GM18519 (cell line): Measurements from ENCODE around the gene CLEC4M.

Experiments
- ATAC-seq: cut with Tn5 transposase; IDR thresholded peaks from one replicate; pipeline ENCODE4 v1.9.1; 2021; ENCODE audit warnings: mild to moderate bottlenecking, moderate library complexity; ENCODE audit not compliant: unreplicated experiment, low FRiP score

The CLEC4M gene, protein sequence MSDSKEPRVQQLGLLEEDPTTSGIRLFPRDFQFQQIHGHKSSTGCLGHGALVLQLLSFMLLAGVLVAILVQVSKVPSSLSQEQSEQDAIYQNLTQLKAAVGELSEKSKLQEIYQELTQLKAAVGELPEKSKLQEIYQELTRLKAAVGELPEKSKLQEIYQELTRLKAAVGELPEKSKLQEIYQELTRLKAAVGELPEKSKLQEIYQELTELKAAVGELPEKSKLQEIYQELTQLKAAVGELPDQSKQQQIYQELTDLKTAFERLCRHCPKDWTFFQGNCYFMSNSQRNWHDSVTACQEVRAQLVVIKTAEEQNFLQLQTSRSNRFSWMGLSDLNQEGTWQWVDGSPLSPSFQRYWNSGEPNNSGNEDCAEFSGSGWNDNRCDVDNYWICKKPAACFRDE

GRCh38 chr19:7762719-7763293 lies at the start of gene CLEC4M:
Gene CLEC4M (plus strand): TSS chr19:7763243. CDS start chr19:7763267, 24 bp downstream.
- no peak for ATAC-seq

DNA sequence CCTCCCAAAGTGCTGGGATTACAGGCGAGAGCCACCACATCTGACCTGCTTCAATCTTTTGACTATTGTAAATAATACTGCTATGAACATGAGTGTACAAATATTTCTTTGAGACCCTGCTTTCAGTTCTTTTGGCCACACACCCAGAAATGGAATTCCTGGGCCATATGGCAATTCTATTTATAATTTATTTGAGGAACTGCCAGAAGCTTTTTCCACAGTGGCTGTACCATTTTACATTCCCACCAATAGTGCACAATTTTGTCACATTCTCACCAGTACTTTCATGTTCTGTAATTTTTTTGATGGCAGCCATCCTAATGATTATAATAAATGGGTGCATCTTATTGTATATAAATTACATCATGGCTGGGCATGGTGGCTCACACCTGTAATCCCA lies 47.4 kb upstream of the CLEC4M start:
- ATAC-seq = no peak

- no peak for ATAC-seq
These were observed 46.3 kb upstream of the CLEC4M start for GRCh38 chr19:7716762-7717161.

DNA sequence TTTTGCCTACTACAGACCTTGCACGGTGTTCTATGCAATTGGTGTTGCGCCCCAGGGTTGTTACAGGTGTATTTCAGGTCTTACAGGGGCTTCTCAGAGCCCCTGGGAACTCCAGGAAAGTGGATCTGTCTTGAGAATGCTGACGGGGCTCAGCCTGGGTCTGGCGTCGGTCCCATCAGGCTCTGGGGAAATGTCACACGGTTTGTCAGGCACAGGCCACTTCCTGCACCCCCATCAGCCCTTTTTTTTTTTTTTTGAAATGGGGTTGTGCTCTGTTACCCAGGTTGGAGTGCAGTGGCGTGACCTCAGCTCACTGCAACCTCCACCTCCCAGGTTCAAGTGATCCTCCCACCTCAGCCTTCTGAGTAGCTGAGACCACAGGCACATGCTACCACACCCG lies 44.4 kb upstream of the CLEC4M start:
- ATAC-seq = no peak

- no peak for ATAC-seq
These were observed 42.7 kb upstream of the CLEC4M start for GRCh38 chr19:7720351-7720750.

DNA sequence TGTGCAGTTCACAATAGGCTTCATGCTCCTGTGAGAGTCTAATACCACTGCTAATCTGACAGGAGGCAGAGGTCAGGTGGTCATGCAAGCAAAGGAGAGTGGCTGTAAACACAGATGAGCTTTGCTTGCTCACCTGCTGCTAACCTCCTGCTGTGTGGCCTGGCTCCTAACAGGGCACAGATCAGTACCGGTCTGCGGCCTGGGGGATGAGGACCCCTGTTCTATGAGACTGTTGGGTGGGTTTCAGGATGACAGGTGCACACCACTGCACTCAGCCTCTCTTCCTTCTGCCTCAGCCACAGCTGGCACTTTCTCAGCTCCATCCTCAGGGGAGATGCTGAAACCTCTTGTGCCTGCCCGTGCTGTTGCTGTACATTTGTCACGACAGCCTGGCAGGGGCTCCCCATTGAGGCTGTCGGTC lies 40.8 kb upstream of the CLEC4M start:
- ATAC-seq = no peak

GRCh38 chr19:7725791-7726190 lies 37.3 kb upstream of the CLEC4M start:
- ATAC-seq = no peak

DNA sequence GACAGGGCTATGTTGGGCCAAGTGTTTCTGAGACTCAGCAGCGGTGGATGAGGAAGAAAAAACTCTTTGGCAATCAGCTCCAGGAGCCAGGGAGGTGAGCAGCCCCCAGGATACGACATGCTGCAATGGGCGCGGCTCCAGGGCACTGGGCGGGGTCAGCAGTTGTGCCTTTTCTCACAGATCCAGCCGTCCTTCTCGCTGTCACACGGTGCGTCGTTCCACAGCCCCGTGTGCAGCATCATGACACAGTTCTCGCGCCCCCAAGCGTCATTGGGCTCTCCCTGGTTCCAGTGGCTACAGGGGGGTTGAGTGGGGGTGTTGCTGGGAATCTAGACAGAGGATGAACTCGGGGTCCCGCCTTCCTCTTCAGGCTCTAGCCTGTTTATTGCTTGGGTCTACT lies 33.8 kb upstream of the CLEC4M start:
- no peak for ATAC-seq

- ATAC-seq = no peak
These were observed 33.2 kb upstream of the CLEC4M start for GRCh38 chr19:7729831-7730285.

DNA sequence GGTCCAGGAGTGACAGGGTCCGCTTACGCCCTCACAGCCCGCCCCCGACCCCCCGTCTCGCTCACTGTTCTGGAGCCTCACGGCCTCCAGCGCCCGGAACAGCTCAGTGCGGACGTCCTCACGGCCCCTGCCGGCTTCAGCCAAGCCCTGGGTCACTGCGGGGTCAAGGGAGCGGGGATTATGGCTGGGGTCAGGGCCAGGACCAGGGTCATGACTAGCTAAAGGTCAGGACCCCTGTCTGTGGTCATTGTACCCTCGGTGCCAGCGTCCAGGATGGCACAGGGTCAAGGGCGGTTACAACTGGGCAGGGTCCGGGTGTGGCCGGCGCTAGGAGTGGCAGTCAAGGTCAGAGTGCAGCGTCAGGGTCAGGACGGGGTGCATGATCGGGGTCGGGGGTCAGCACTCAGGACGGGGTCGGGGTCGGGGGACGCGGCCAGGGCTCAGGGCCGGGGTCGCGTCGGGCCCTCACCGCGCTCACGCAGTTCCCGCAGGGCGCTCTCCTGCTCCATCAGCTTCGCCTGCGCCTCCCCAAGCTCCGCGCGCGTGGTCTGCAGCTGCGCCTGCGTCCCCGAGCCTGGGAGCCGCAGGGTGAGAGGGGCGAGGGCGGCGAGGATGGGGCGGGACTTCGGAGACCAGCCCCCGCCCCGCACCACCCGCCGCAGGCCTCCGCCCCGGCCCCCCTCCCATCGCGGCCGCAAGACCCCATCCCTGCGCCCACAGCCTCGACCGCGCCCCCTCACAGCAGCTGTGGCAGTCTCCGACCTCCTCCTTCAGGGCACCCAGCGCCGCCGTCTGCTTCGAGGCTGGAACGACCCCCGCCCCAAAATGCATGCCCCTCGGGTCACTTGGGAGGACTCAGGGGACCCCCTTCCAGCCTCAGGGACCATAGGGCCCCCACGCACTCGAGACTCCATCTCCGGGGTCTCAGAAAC lies 32.5 kb upstream of the CLEC4M start:
- no peak for ATAC-seq

GRCh38 chr19:7731218-7731595 lies 31.8 kb upstream of the CLEC4M start:
- ATAC-seq = no peak

GRCh38 chr19:7731615-7732014 lies 31.4 kb upstream of the CLEC4M start:
- ATAC-seq = no peak

- no peak for ATAC-seq
These were observed 31.0 kb upstream of the CLEC4M start, which contains the start of gene CLEC4G for GRCh38 chr19:7732045-7732444. Gene CLEC4G (minus strand): TSS chr19:7732110. CDS start chr19:7732102, 8 bp downstream.

DNA sequence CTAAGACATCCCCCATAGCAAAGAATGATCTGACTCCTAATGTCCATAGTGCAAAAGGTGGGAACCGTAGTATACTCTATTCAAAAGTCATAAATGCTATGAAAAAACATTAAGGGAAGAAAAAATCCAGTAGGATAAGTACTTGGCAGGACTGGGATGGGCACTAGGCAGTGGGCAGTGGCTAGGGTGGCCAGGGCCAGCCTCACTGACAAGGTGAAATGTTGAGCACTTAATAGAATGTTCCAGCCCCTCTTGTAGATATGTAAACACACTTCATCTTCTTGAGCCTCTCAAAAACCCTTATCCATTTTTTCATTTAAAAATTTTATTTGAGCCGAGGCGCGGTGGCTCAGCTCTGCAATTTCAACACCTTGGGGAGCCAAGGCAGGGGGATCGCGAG lies 29.7 kb upstream of the CLEC4M start:
- no peak for ATAC-seq

DNA sequence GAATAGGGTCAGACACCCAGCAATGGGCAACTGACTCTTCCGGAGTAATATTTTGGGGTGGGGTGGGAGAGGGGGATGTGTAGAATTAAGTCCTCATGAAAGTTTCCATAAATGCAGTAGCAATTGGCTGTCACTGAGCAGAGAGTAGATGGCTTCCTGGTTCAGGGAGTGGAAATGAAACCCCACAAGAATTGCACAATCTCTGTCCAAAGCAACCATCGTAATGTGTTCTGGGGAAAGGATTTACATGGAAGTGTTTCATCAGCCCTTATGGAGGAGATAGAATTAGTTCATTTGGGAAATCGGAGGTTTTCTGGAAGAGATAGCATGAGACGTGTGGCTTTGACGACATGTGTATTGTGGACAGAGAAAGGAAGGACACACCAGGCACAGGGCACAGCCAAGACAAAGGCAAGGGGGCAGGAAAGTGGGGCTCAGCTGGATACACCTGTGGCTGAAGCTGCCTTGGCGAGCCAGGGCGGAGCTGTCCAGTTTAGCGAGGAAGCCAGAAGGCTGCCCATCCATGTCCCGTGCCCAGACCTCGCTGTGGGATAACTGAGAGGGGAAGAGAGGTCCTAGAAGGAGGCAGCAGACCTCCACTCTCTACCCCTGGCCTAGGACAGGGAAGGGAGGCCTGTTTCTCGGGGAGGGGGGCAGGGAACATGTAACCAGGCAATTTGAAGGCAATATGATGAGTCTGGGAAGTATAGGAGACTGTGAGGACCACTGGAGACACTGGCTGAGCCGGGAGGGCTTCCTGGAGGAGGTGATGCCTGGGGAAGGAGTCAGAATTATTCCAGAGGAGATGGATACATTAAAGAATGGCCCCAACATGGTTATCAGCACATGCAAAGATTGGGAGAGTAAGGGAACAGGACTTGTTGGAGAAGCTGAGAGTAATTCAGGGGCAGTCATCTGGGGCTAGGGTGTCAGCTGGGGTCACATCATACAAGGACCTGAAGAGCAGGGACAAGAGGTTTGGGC lies 28.5 kb upstream of the CLEC4M start:
- ATAC-seq = no peak

- ATAC-seq = no peak
These were observed 26.9 kb upstream of the CLEC4M start for GRCh38 chr19:7736148-7736547.

- ATAC-seq = no peak
These were observed 25.8 kb upstream of the CLEC4M start for GRCh38 chr19:7737215-7737614.

- ATAC-seq = no peak
These were observed 25.0 kb upstream of the CLEC4M start for GRCh38 chr19:7738023-7738422.

- no peak for ATAC-seq
These were observed 23.8 kb upstream of the CLEC4M start for GRCh38 chr19:7739211-7739755.
